NCI-H2227 (cell line): Measurements from ENCODE around the gene NPIPB12.
"Not testable (repeated sequence)": the region's sequence is repeated elsewhere in the genome, so short reads cannot be mapped to it uniquely, and the experiment has no call there.

Experiments used
- DNase-seq: peaks from one replicate; lab custom pipeline; 2025; ENCODE audit not compliant: unreplicated experiment; lab: John Stamatoyannopoulos, UW

The NPIPB12 gene

DNA sequence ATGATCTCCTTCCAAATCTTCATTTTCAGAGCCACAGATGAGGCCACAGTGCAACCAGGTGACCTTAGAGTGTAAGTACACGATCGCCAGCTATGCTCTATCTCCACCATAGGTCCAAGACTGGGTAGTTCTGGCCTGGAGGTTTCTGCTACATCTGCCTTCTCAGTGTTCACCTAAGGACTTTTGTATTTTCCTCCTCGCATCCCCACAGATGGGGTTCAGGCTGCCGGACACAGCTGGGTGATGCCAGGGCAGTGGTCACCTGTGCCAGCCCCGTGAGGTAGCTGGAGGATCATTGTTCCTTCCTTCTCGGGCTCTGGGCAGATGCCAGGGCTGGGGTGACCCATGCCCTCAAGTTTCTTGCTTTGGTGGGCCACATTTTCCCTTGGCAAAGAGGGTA, at the start of gene NPIPB12:
Gene NPIPB12 (minus strand): TSS at position 101 of the 400 bp plus-strand sequence.
- not testable (repeated sequence) for DNase-seq

DNA sequence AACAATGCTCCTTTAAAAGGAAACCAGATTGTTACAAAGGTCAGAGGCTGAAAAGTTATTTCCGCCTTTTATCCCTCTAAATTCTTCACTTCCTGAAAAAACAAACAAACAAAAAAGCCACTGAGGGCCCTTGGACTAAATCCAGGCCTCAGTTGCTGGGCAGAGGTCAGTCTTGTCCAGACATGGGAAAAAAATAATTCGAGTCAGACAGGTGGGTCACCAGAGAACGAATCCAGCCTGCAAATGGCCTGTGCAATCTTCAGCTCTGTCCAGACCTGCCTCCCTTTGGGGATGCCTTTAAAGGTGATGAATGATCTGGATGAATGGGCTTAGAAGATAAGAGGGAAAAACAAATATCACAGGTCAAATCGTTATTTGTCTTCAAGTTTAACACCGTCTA, 15.3 kb upstream of the NPIPB12 start:
- DNase-seq: not testable (repeated sequence)

DNA sequence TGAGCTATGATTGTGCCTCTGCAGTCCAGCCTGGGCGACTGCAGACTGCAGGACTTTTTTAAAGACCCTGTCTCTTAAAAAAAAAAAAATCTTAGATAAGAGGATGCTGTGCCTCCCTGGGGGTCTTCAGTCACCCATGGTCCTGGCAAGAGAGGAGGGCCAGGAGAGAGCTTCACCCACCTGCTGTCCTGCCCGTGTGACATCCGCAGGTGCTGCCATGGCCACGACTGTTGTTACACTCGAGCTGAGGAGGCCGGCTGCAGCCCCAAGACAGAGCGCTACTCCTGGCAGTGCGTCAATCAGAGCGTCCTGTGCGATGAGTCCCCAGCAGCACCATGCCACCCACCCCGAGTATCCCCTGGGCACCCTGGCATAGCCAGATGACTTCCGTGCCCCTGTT, 23.9 kb downstream of the NPIPB12 start:
- DNase-seq: not testable (repeated sequence)

DNA sequence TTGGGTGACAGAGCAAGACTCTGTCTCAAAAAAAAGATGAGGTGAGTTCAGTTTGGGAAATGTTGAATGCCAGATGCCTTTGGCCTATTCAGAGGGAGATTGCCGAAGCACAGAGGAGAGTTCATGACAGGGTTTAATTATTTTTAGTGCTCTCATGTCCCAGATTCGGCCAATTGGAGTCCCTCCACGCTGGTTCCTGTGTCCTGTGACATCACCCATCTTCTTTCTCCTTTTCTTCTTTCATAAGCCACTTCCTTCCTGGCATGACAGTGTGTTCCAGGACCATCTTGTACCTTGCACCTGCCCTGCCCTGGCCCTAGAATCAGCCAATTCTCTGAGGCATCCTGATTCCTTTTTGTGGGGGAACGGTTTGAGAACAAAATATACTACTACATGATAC, 34.1 kb downstream of the NPIPB12 start:
- DNase-seq: not testable (repeated sequence)

DNA sequence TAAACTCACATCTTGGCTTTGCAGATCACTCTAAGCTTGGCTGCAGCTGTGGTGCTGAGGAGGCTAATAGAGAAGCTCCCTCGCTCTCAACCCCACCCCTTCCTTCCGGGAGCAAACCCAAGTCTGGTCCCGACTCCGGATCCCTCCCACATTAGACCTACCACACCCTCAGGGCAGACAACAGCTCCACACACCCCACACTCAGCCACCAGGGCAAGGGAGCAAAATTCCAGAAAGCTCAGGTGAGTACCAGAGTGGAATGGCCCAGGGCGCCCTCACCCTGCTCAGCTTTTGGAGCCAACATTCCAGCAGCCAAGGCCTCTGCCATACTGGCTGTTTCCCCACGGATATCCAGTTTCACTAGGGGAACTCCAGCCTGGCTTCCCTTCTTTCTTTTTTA, 36.5 kb downstream of the NPIPB12 start:
- not testable (repeated sequence) for DNase-seq

DNA sequence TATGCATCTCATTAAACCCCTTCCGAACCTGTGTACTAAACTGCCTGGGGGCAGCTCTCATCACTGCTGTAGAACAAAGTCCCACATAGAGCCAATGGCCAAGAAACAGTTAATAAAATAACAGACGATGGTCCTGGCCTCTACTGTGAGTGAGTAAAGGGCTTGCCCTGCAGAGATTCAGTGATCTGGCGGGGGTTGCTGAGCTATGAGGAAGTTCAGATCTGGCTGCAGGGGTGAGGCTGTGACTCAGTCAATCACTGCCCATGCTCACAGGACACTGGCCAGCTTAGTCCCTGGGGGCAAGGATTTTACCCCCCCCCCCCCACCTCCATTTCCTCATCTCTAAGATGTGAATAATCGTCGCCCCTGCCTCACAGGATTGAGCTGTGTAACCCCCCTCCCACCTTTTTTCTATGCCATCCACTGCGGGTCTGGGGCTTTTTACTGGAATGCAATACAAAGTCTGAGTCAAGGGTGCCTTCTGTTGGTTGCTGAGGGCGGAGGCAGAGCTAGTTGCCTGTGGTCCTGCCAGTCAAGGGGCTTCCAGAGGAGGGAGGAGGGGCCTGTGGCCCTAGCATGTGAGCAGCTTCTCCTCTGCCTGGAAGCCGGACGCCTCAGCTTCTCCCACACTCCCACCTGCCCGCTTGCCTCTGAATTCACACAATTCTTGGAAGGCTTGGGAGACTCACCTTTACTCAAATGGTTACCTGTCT, 38.4 kb downstream of the NPIPB12 start:
- not testable (repeated sequence) for DNase-seq

DNA sequence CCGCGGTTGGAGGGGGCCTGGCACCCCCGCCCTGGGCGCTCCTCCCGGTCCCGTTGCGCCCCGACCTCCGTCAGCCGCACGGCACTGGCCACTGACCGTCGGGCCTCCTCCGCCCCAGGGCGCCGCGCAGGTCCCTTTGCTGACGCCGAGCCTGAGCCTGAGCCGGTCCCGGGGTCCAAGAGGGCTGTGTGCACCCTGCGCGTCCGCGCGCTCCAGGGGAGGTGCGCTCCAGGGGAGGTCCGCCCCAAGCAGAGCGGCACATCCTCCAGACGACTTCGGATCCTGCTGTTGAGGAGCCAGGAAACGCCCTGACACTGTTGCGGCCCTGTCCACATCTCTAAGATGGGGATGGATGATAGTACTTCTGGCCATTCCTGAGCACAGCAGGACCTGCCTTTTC, 39.3 kb downstream of the NPIPB12 start:
- DNase-seq: not testable (repeated sequence)

DNA sequence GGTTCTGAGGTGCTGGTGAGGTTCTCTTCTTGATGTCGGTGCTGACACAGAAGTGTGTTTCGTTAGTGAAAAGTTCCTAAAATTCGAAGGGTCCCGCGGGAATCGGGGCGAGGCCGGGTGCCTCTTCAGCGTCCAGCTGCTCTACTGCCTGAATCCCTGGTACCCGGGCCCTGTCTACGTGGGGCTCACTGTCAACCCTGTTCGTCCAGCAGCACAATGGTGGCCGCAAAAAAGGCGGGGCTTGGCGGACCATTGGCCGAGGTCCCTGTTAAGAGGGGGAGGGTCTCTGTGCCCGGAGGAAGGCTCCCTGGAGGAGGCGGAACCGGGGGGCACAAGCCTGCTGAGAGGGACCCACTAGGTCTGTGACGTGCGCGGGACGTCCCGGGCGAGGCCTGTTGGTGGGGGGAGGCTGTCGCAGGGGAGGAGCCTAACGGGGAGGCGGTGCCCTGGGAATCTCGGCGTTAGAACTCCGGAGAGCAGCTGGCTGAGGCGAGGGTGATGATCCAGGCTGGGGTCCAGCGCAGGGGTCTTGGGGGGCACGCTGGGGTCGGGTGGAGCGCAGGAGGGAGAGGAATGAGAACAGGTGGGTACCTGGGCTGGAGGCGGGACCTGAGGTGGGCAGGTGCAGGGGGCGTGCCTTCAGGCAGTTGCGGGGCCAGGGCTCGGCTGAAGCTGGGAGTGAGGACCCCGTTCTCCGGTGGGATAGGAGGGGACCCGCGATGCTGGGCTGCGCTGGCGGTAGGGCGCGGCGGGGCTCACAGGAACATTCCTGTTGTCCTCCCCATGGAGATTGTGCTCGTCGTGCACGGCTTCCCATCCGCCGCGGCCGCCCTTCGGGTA, 40.0 kb downstream of the NPIPB12 start:
- not testable (repeated sequence) for DNase-seq

DNA sequence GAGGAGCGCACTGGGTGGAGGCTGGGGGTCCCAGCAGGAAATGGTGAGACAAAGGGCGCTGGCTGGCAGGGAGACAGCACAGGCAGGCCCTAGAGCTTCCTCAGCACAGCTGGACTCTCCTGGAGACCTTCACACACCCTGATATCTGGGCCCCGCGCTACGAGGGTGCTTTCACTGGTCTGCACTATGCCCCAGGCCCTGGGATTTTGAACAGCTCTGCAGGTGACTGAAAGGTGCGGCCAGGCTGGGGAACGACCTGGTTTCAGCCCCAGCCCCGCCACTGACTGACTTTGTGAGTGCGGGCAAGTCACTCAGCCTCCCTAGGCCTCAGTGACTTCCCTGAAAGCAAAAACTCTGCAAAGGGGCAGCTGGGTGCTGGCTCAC, 45.6 kb downstream of the NPIPB12 start:
- DNase-seq: not testable (repeated sequence)

DNA sequence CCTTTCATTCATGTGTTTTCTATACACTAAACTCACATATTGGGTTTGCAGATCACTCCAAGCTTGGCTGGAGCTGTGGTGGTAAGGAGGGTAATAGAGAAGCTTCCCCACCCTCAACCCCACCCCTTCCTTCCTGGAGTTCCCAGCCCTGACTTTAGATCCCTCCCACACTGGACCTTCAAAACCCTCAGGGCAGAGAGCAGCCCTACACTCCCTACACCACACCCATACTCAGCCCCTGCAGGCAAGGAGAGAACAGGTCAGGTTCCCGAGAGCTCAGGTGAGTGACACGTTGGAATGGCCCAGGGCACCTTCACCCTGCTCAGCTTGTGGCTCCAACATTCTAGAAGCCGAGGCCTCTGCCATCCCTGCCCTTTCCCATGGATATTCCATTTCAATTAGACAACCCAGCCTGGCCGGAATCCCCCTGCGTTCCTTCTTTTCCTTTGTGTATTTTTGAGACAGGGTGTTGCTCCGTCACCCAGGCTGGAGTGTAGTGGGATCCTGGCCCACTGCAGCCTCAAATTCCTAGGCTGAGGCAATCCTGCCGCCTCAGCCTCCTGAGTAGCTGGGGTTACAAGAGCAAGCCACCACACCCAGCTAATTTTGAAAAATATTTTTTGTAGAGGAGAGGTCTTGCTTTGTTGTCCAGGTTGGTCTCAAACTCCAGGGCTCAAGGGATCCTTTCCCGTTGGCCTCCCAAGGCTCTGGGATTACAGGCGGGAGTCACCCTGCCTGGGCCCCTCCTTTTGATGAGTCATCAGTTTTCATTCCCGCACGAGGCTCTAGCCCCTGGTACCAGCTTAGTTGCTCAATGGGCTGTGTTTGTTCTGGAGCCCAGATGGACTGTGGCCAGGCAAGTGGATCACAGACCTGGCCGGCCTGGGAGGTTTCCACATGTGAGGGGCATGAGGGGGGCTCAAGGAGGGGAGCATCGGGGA, 46.2 kb downstream of the NPIPB12 start, which contains the start of gene SULT1A4:
Gene SULT1A4 (plus strand): TSS at position 208 of the 941 bp plus-strand sequence. CDS start 1,473 bp downstream, outside the sequence.
- DNase-seq: not testable (repeated sequence)

DNA sequence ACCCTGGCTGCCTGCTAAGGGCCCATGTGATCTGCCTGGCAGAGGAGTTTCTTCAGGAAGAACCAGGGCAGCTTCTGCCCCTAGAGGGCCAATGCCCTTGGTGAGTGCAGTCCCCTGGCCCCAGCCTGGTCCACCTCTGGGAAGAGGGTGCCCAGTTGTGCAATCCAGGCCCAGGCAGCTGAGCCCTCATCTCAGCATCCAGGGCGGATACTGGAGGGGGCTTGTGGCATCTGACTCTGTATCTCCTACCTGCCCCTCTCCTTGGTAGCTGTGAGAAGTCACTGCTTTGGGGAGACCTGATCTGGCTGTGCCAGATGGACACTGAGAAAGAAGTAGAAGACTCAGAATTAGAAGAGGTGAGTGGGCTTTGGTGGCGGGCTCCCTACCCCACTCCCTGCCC, 48.5 kb downstream of the NPIPB12 start:
- DNase-seq: not testable (repeated sequence)

DNA sequence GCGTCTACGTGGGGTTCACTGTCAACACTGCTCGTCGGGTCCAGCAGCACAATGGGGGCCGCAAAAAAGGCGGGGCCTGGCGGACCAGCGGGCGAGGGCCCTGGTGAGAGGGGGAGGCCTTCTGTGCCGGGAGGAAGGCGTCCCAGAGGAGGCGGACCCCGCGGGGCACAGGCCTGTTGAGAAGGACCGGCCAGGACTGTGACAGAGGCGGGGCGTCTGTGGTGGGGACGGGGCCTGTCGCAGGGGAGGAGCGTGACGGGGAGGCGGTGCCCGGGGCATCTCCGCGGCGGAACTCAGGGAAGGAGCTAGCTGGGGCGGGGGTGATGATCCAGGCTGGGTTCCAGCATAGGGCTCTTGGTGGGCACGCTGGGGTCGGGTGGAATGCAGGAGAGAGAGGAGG, 51.4 kb downstream of the NPIPB12 start:
- DNase-seq: not testable (repeated sequence)

DNA sequence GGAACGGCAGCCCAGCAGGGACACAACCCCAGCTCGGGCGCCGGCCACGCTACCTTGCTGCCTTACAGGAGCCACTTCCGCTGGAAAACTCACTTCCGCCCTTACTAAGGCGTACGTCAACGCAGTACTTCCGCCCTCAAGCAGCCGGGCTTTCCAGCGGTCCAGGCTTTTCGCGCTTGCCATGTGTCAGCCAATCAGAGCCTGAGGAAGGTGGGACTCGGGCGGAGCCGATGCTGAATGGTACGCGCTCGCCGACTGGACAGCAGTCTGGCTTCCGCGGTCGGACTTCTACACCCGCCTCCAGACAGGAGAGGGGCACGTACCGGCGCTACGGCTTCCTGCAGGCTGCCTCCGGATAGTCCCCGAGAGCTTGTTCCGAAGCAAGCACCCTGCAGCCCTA, 51.9 kb downstream of the NPIPB12 start, which contains the start of the genes BOLA2 and SLX1B:
Gene BOLA2 (minus strand): TSS at position 83 of the 400 bp plus-strand sequence. CDS start 98 bp downstream, outside the sequence.
Gene SLX1B (plus strand): TSS at position 265 of the 400 bp plus-strand sequence.
- not testable (repeated sequence) for DNase-seq

DNA sequence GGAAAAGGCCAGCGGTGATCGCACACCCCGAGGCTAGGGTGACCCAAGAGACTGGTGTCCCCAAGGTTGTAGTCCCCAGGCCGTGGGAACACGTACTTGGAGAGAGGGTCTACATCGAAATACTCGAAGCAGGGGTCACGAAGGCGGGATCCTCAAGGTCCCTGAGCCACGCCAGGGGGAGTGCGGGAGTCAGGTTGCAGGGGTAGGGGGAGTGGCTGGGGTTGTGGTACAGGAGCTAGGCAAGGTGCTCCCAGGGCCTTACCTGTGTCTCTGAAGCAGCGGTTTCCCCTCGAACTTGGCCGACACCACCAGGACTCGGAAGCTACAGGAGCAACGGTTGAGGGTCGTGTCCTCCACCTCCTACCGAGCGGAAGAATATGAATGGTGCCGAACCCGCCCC, 52.5 kb downstream of the NPIPB12 start:
- DNase-seq: not testable (repeated sequence)
